ENCODE measurements around the gene LARGE2.

LARGE2 gene

GRCh38 chr11:45968901-45969300 lies 46.4 kb downstream of the LARGE2 start:
- no peak for DNase-seq

- DNase-seq: no peak
These were observed 51.1 kb downstream of the LARGE2 start for GRCh38 chr11:45973601-45974000.

GRCh38 chr11:45974806-45975205 lies 52.4 kb downstream of the LARGE2 start:
- DNase-seq: peak; percentile 14

Data from fibroblast of skin of right biceps (primary cell).